Astrocyte of the cerebellum (primary cell): Measurements from ENCODE around the gene RNF2.

Experiments used
- DNase-seq: peaks from one replicate; pipeline ENCODE4 v3.0.0-alpha.2; 2011; ENCODE audit warnings: low read depth
- H3K4me3 ChIP-seq: 2 replicates; pipeline ENCODE4 v1.5.1; 2011; ENCODE audit warnings: mild to moderate bottlenecking, low read depth, low read length, moderate library complexity
- CTCF ChIP-seq: IDR thresholded peaks from 2 replicates; pipeline ENCODE4 v1.5.1; 2012; ENCODE audit warnings: low read length, low read depth, moderate library complexity, mild to moderate bottlenecking; ENCODE audit errors: missing control alignments
- in situ Hi-C: cut with HindIII; loops from 2 replicates; pipeline ENCODE4 v1.10.0; 2017; ENCODE audit warnings: low sequenced_read_pairs

RNF2 gene

GRCh38 chr1:185045814-185046492 is 595 bp downstream of the RNF2 start:
- peak overlapping the region; percentile 92 for H3K4me3 ChIP-seq
- DNase-seq, result no peak
- TF ChIP-seq CTCF, result no peak
- in situ Hi-C loops, result no loop called here

GRCh38 chr1:185046668-185047067 is 1.3 kb downstream of the RNF2 start:
- TF ChIP-seq CTCF, result no peak
- peak overlapping the region; percentile 92 for H3K4me3 ChIP-seq
- in situ Hi-C loops, result no loop called here
- DNase-seq, result no peak

GRCh38 chr1:185049670-185050069 is 4.3 kb downstream of the RNF2 start:
- in situ Hi-C loops, result no loop called here
- DNase-seq, result no peak
- TF ChIP-seq CTCF, result no peak
- H3K4me3 ChIP-seq, result no peak overlapping the region

- H3K4me3 ChIP-seq, result no peak overlapping the region
- DNase-seq, result no peak
- in situ Hi-C loops, result no loop called here
- no peak for TF ChIP-seq CTCF
Measured at GRCh38 chr1:185050823-185051451, 5.6 kb downstream of the RNF2 start.

- H3K4me3 ChIP-seq, result no peak overlapping the region
- DNase-seq, result no peak
- TF ChIP-seq CTCF, result no peak
- in situ Hi-C loops, result no loop called here
Measured at GRCh38 chr1:185053204-185053603, 7.8 kb downstream of the RNF2 start.

GRCh38 chr1:185054365-185055060 is 9.2 kb downstream of the RNF2 start:
- TF ChIP-seq CTCF, result no peak
- in situ Hi-C loops, result no loop called here
- no peak overlapping the region for H3K4me3 ChIP-seq
- no peak for DNase-seq
